Esophagus (tissue), 2 donors: Measurements from ENCODE around the gene PVALEF. TPM values are rescaled to one million over a fixed set of nuclear protein-coding genes. Genes with fewer than 3 reads are reported as not detected.
"Not testable (repeated sequence)": the region's sequence is repeated elsewhere in the genome, so short reads cannot be mapped to it uniquely, and the experiment has no call there.

Experiments used
- H3K27ac ChIP-seq, 2 donors: one replicate each; pipeline ENCODE4 v1.5.1; 2013; ENCODE audit warnings: low read depth in 2 of 2, mild to moderate bottlenecking in 2 of 2, inconsistent platforms in 1 of 2, low read length in 1 of 2, moderate library complexity in 1 of 2
- H3K27me3 ChIP-seq, 2 donors: one replicate each; pipeline ENCODE4 v1.6.1; 2013; ENCODE audit warnings: low read length in 2 of 2, control low read depth in 1 of 2, mild to moderate bottlenecking in 1 of 2; ENCODE audit not compliant: insufficient read depth in 2 of 2, control insufficient read depth in 1 of 2
- H3K36me3 ChIP-seq, 2 donors: one replicate each; pipeline ENCODE4 v1.6.1; 2013; ENCODE audit warnings: low read length in 1 of 2; ENCODE audit not compliant: control insufficient read depth in 2 of 2, insufficient read depth in 2 of 2
- H3K4me1 ChIP-seq, 2 donors: one replicate each; pipeline ENCODE4 v1.6.1; 2013; ENCODE audit warnings: low read length in 1 of 2; ENCODE audit not compliant: control insufficient read depth in 2 of 2, insufficient read depth in 2 of 2
- H3K4me3 ChIP-seq, 2 donors: one replicate each; pipeline ENCODE4 v1.5.1; 2013; ENCODE audit warnings: low read length in 2 of 2, mild to moderate bottlenecking in 2 of 2, low read depth in 1 of 2, moderate library complexity in 1 of 2
- H3K9me3 ChIP-seq, 2 donors: one replicate each; pipeline ENCODE4 v1.6.1; 2013; ENCODE audit warnings: mild to moderate bottlenecking in 2 of 2, low read depth in 1 of 2, low read length in 1 of 2, moderate library complexity in 1 of 2; ENCODE audit not compliant: control insufficient read depth in 2 of 2, insufficient read depth in 1 of 2
- WGBS, 2 donors: extraction: QIAGEN DNeasy Blood & Tissue Kit; methylation state at CpG; one replicate each; pipeline ENCODE4 v1.1.7; 2013; 5-methylcytosine and 5-hydroxymethylcytosine counted together
- polyA plus RNA-seq, 2 donors: library from polyadenylated mRNA; stranded (reverse); fragments of 200-250 nt; gene quantifications; one replicate each; pipeline ENCODE4 v1.2.3, GENCODE V29; 2013
- donor health status: healthy with polysubstance abuse.
- donor health status: Bipolar disorder and iron deficiency.

The PVALEF gene
- polyA plus RNA-seq, 2 donors: not detected

DNA sequence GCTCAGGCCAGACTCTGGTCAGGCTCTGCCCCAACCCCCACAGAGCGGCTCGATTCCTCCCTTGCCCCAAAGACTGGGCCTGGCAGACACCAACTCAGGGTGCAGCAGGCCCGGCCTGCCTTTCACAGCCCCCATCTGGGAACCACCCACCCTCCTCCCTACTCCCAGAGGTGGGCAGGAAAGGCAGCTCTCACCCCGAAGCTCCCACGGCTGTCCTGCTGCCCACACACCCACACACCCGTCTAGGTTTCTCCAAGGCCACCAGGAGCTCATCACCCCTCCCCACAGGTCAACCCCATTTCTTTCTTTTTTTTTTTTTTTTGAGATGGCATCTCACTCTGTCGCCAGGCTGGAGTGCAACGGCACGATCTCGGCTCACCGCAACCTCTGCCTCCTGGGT lies 53.7 kb downstream of the PVALEF start:
- H3K27ac ChIP-seq: no peak overlapping the region
- H3K9me3 ChIP-seq: no peaks in the 10 kb centered on the region
- H3K4me3 ChIP-seq: no peak overlapping the region
- H3K36me3 ChIP-seq: peaks cover 0 to 2% of the 10 kb centered on the region in 2 donors
- H3K4me1 ChIP-seq: peaks cover 6 to 20% of the 10 kb centered on the region in 2 donors
- WGBS, 2 donors: 94 to 96% methylated on average over 11 of the region's 11 CpGs
- H3K27me3 ChIP-seq: no peaks in the 10 kb centered on the region

DNA sequence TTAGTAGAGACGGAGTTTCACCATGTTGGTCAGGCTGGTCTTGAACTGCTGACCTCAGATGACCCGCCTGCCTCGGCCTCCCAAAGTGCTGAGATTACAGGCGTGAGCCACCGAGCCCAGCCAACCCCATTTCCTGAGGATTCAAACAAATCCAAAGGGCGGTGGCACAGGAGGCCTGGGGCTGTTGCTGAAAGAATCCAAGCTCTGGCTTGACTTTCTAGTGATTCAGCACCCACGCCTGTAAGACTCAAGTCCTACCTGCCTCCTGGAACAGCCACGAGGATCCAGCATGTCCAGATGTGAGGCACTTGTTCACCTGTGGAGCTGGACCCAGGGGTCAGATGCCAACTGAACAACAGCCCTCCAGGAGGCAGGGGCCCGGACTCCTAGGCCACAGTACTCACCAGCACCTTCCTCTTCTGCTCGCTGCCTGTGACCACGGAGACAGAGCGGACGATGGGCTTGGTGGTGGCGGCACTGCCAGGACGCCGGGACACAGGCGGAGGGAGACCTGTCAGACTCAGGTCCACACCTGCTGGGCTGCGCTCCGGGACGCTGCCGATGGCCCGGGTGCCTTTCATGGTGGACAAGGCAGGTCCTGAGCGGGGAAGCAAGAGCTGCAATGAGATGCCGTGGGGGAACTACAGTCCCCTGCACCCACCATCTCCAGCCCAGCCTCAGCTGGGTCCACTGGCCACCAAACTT lies 54.3 kb downstream of the PVALEF start:
- Histone ChIP-seq H3K4me1 (peaks cover 6 to 20% of the 10 kb centered on the region in 2 donors), H3K36me3 (peaks cover 0 to 2% of the 10 kb centered on the region in 2 donors), H3K4me3 (no peak overlapping the region), H3K27me3 (no peaks in the 10 kb centered on the region), H3K27ac (no peak overlapping the region), H3K9me3 (no peaks in the 10 kb centered on the region)
- WGBS, 2 donors: 85 to 87% methylated on average over 19 to 24 of the region's 24 CpGs

DNA sequence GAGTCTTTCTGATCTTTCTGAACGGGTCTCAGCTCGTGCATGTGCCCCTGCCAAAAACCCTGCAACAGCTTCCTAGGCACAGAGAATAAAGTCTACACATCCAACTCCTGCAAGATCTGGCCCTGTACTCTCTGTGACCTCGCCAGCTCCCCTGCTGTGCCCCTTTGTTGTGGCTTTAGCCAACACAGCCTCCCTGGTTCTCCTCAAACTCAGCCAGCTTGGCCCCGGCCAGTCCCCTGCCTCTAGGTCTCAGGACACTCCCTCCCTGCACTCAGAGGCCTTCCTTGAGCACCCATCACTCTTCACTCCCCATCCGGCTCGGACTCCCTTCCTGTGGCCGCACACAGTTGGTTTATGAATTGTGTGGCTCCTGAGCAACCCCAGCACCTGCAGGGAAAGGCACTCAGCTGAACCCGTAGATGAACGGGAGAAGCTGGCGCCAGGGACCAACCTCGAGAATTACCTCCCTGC lies 56.1 kb downstream of the PVALEF start:
- Histone ChIP-seq H3K36me3 (peaks cover 0 to 2% of the 10 kb centered on the region in 2 donors), H3K4me1 (peaks cover 6 to 20% of the 10 kb centered on the region in 2 donors), H3K9me3 (no peaks in the 10 kb centered on the region), H3K27me3 (no peaks in the 10 kb centered on the region), H3K4me3 (no peak overlapping the region), H3K27ac (no peak overlapping the region)
- 54 to 62% methylated on average over 11 of the region's 11 CpGs for WGBS, 2 donors

DNA sequence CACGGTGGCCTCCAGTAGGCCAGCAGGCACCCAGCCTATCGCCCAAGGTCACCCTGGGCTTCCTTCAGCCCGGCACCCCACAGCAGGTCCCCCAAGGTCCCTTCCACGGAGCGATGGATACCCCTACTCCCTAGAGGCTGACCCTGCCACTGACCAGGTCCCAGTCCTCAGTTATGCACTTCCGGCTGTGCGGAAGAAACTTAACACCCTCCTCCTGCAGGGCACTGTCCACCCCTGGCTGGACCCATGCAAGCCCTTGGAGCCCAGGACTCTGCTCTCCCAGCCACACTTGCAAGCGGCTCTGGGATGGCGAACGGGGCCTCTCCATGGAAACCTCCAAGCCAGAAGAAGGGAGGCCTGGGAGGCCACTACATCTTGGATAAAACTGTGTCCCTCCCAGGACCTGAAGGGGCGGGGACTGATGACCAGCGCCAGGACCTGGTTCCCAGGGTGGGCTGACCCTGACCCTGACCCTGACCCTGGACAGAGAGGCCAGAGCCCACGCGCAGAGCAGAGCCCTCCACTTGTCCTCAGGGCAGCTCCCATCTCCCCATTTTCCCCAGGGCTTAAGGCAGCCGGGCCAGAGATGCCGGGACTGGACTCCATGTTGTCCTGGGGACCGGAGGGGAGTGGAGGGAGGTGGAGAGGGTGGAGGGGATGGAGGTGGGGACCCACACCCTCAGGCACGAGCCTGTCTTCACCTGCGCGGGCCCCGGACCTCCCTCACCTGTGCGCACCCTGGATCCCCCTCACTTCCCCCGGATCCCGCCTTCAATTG lies 56.7 kb downstream of the PVALEF start:
- WGBS, 2 donors: 18 to 23% methylated on average over 23 to 24 of the region's 24 CpGs
- Histone ChIP-seq H3K27ac (no peak overlapping the region), H3K27me3 (no peaks in the 10 kb centered on the region), H3K4me1 (peaks cover 6 to 20% of the 10 kb centered on the region in 2 donors), H3K4me3 (peak overlapping the region; percentile 71 to 72), H3K9me3 (no peaks in the 10 kb centered on the region), H3K36me3 (peaks cover 0 to 2% of the 10 kb centered on the region in 2 donors)

DNA sequence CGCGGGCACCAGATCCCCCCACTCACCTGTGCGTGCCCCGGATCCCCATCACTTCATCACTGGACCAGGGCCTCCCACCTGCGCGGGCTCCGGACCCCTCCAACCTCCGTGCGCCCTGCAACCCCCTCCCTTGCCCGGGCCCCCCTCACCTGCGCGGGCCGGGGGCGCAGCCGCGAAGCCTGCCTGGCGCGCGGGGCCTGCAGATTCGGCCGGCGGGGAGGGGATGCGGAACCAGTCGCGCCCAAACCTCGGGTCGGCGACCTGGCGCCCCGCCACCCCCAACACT lies 57.3 kb downstream of the PVALEF start:
- peaks cover 0 to 2% of the 10 kb centered on the region in 2 donors for H3K36me3 ChIP-seq
- H3K27me3 ChIP-seq: no peaks in the 10 kb centered on the region
- H3K4me1 ChIP-seq: peaks cover 6 to 20% of the 10 kb centered on the region in 2 donors
- H3K27ac ChIP-seq: no peak overlapping the region
- H3K4me3 ChIP-seq: peak overlapping the region; percentile 71 to 72
- WGBS, 2 donors: 0 to 1% methylated on average over 22 to 30 of the region's 30 CpGs
- H3K9me3 ChIP-seq: no peaks in the 10 kb centered on the region

DNA sequence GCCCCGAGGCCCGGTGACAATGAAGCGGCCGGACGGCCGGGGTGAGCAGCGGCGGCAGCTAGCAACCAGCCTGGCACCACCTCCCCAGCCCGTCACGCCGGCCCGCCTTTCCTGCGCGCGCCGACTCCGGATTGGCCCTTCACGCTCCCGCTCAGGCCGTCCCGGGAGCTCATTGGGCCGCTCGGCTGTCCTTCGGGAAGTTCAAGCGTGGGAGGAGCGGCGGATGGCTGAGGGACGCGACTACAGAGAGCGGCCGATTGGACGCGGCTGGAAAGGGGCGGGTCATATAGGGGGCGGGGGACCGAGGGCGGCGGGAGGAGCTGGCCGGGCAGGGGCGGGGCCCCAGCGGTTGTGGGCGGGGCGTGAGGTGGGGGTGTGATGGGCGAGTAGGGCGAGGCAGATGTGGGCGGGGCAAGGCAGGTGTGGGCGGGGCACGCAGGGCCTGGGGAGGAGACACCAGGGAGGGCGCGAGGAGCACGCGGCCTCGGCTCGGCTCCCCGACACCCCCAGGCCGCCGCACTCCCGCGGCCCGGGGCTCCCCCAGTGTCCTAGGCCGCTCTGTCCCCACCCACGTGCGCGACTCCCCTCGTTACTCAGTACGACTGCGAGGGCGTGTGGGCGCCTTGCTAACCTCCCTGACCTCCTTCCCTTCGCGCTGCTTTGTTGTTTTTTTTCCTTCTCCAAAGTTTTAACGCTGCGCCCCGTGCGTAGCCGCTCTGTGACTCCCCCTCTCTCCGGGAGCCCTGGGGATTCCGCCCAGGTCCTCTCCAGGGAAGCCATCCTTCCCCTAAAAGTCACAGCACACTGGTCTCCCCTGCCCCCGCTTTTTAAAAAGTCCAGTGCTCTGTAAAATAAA lies 57.8 kb downstream of the PVALEF start, which contains the start of gene CEP131:
Gene CEP131, minus strand, starts transcription at position 60 of the 856 bp plus-strand sequence. CDS start 2,909 bp downstream, outside the sequence.
- 1% methylated on average over 49 to 79 of the region's 79 CpGs for WGBS, 2 donors

DNA sequence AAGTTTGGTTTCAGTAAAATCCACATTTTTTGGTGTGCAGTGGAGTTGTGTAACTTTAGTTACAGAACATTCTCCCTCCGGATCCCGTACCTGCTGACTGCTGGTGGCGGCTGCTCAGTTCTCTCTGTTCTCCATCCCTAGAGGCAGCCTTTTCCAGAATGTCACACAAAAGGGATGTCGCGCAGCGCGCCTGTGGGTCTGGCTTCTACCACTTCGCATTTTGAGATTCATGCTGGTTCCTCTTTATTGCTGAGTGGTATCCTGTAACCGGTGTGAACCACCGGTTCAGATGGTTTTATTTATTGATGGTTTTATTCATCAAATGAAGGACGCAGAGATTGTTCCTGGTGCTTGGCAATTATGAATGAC lies 58.4 kb downstream of the PVALEF start:
- Histone ChIP-seq H3K27ac (no peak overlapping the region), H3K36me3 (peaks cover 0 to 4% of the 10 kb centered on the region in 2 donors), H3K4me3 (no peak overlapping the region), H3K27me3 (no peaks in the 10 kb centered on the region), H3K9me3 (no peaks in the 10 kb centered on the region), H3K4me1 (peaks cover 6 to 20% of the 10 kb centered on the region in 2 donors)
- 28 to 40% methylated on average over 11 of the region's 11 CpGs for WGBS, 2 donors

More for the DNA sequence above, 57.8 kb downstream of the PVALEF start, which contains the start of gene CEP131:
- Histone ChIP-seq H3K9me3 (no peaks in the 10 kb centered on the region), H3K27ac (peak within 1 kb of the TSS in 1 of 2 donors; percentile 65), H3K4me3 (peak within 1 kb of the TSS; percentile 71 to 72), H3K27me3 (no peaks in the 10 kb centered on the region), H3K36me3 (peaks cover 0 to 2% of the 10 kb centered on the region in 2 donors), H3K4me1 (peaks cover 6 to 20% of the 10 kb centered on the region in 2 donors)

DNA sequence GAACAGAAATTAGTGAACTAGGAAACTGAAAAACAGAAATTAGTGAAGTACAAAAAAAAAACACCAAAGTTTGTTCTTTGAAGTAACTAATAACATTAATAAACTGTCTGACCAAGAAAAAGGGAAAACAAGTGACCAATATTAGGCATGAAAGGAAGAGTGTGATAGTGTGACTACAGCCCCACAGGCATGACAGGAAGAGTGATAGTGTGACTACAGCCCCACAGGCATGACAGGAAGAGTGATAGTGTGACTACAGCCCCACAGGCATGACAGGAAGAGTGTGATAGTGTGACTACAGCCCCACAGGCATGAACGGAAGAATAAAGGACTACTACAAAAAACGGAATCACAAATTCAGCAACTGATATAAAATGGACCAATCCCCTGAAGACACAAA lies 62.3 kb downstream of the PVALEF start:
- not testable (repeated sequence) for H3K4me3 ChIP-seq, H3K9me3 ChIP-seq, H3K27me3 ChIP-seq, H3K27ac ChIP-seq, H3K4me1 ChIP-seq
- H3K36me3 ChIP-seq: peaks cover 3 to 33% of the 10 kb centered on the region in 2 donors
- WGBS, 2 donors: 74 to 80% methylated on average over 2 of the region's 2 CpGs

DNA sequence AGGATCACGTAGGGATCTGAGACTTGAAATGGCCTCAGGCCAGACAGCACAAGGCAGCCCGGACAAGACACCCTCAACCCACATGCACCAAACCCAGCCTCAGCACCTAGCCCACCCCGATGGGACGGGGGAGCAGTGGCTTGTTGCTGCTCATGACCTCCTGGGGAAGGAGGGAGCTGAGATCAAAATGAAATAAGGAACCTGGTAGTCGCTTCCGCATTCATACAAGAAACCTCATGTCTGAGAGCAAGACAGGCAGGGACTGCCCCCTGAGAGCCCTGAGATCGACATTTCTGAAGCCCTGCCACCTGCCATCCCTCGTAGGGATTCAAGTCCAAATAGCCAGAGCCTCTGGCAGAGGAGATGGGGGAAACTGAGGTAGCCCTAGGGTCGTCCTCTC lies 63.1 kb downstream of the PVALEF start:
- no peaks in the 10 kb centered on the region for H3K27me3 ChIP-seq
- WGBS, 2 donors: 76 to 78% methylated on average over 9 of the region's 9 CpGs
- H3K36me3 ChIP-seq: peaks cover 3 to 40% of the 10 kb centered on the region in 2 donors
- H3K9me3 ChIP-seq: no peaks in the 10 kb centered on the region
- no peak overlapping the region for H3K4me3 ChIP-seq
- peaks cover 0 to under 1% of the 10 kb centered on the region in 2 donors for H3K4me1 ChIP-seq
- H3K27ac ChIP-seq: no peak overlapping the region
